Naive B cell (primary cell): ENCODE measurements around the gene PTDSS2. TPM values are rescaled to one million over a fixed set of nuclear protein-coding genes. Genes with fewer than 3 reads are reported as not detected.

Experiments
- ATAC-seq, 2 donors: fragments of 150-1000 bp; cut with Tn5 transposase; 2 replicates each; pipeline ENCODE4 v1.10.0; 2021; ENCODE audit warnings: low read depth in 2 of 2, mild to moderate bottlenecking in 2 of 2, moderate library complexity in 2 of 2
- DNase-seq: peaks from one replicate; pipeline ENCODE4 v3.0.0; 2022
- H3K27ac Mint-ChIP-seq, 6 donors: one replicate each; pipeline ENCODE4 v1.8.0; 2020 to 2022; ENCODE audit warnings: mild to moderate bottlenecking in 6 of 6, mixed read lengths in 6 of 6, moderate library complexity in 5 of 6, inconsistent platforms in 2 of 6
- H3K27me3 Mint-ChIP-seq, 3 donors: one replicate each; pipeline ENCODE4 v1.8.0; 2021 to 2022; ENCODE audit warnings: mixed read lengths in 3 of 3, mild to moderate bottlenecking in 1 of 3
- H3K36me3 Mint-ChIP-seq, 2 donors: one replicate each; pipeline ENCODE4 v1.8.0; 2020 to 2022; ENCODE audit warnings: mixed read lengths in 2 of 2, inconsistent platforms in 1 of 2, mild to moderate bottlenecking in 1 of 2
- H3K4me1 Mint-ChIP-seq, 3 donors: one replicate each; pipeline ENCODE4 v1.8.0; 2020 to 2022; ENCODE audit warnings: mixed read lengths in 3 of 3, inconsistent platforms in 1 of 3, mild to moderate bottlenecking in 1 of 3, moderate library complexity in 1 of 3
- H3K4me3 Mint-ChIP-seq, 8 donors: one replicate each; pipeline ENCODE4 v1.8.0; 2020 to 2022; ENCODE audit warnings: mild to moderate bottlenecking in 8 of 8, mixed read lengths in 8 of 8, moderate library complexity in 8 of 8, inconsistent platforms in 2 of 8
- H3K9me3 Mint-ChIP-seq, 7 donors: one replicate each; pipeline ENCODE4 v1.8.0; 2020 to 2022; ENCODE audit warnings: mixed read lengths in 7 of 7, mild to moderate bottlenecking in 5 of 7, inconsistent platforms in 2 of 7, moderate library complexity in 1 of 7
- polyA plus RNA-seq, 6 donors: library from polyadenylated mRNA; unstranded; fragments of 300-500 nt; fragmentation: Illumina TruSeq; gene quantifications; one replicate each; pipeline ENCODE4 v1.2.3, GENCODE V29; 2021; ENCODE audit warnings: low read depth in 6 of 6

PTDSS2 gene
- polyA plus RNA-seq, 6 donors from 2014 or later, result 5.5 to 12.3 (median 10.3) TPM

- DNase-seq, result no peak
- Mint-ChIP-seq H3K9me3 (no peaks in the 10 kb centered on the region), H3K27me3 (no peaks in the 10 kb centered on the region), H3K36me3 (peaks cover 8% of the 10 kb centered on the region in 2 donors), H3K4me3 (peak overlapping the region in 1 of 8 donors; percentile 22), H3K4me1 (peaks cover 7 to 12% (median 9%) of the 10 kb centered on the region in 3 donors), H3K27ac (peak overlapping the region in 2 of 6 donors; percentile 23 to 36)
- no peak for ATAC-seq
These were observed 42.5 kb downstream of the PTDSS2 start for GRCh38 chr11:492427-493226.

DNA sequence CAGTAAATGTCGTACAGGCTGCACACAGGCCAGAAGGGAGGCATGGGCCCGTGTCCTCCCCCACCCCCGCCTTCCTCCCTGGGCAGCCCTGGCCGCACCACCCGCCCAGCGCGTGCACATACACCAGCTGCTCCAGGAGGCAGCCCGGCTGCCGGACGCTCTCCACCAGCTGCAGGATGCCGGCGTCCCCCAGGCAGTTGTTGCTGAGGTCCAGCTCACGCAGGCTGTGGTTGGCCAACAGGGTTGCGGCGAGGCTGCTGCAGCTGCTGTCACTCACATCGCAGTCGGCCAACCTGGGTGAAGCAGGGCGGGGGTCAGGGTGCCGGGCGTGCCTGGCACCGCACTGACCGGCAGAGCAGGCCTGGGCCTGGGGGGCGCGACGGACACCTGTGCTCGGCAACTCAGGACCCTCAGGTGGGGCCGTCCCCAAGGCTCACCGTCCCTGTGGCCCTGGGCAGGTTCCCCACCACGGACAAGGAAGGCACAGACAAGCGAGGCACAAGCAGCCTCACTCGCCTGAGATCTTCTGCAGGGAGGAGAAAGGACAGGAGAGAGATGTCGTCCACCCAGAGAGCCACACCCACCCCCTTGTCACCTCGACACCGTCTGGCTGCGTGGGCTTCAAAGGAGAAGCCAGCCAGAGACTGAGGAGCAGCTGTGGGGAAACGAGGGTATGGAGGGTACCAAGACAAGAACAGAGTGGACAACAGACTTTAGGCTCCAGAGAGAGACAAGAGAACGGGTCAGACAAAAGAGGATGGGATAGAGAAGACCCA lies 44.9 kb downstream of the PTDSS2 start:
- ATAC-seq (no peak), DNase-seq (no peak)
- Mint-ChIP-seq H3K27ac (peak overlapping the region in 2 of 6 donors; percentile 13 to 80), H3K9me3 (no peaks in the 10 kb centered on the region), H3K36me3 (peaks cover 9 to 18% of the 10 kb centered on the region in 2 donors), H3K4me1 (peaks cover 7 to 10% (median 9%) of the 10 kb centered on the region in 3 donors), H3K27me3 (no peaks in the 10 kb centered on the region), H3K4me3 (no peak overlapping the region)

DNA sequence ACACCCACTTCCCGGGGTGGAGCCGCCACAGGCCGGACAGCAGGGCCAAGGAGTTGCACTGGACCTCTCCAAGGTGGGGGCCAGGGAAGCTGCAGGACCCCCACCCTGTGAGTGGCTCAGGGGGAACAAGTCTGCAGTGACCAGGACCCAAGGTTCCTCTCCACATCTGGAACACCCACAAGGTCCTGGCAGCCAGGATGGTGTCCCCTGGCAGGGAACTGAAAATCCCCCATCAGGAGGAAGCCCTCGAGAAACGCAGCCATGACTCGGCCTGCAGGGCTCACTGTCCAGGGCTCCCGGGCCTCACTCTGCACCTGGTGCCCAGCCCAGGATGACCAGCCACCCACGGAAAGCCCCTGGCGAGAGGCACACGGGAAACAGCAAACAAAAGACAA lies 45.5 kb downstream of the PTDSS2 start:
- DNase-seq (no peak), ATAC-seq (no peak)
- Mint-ChIP-seq H3K9me3 (no peaks in the 10 kb centered on the region), H3K4me1 (peaks cover 7 to 10% (median 9%) of the 10 kb centered on the region in 3 donors), H3K27me3 (no peaks in the 10 kb centered on the region), H3K36me3 (peaks cover 9 to 18% of the 10 kb centered on the region in 2 donors), H3K27ac (peak overlapping the region in 1 of 6 donors; percentile 80), H3K4me3 (no peak overlapping the region)

DNA sequence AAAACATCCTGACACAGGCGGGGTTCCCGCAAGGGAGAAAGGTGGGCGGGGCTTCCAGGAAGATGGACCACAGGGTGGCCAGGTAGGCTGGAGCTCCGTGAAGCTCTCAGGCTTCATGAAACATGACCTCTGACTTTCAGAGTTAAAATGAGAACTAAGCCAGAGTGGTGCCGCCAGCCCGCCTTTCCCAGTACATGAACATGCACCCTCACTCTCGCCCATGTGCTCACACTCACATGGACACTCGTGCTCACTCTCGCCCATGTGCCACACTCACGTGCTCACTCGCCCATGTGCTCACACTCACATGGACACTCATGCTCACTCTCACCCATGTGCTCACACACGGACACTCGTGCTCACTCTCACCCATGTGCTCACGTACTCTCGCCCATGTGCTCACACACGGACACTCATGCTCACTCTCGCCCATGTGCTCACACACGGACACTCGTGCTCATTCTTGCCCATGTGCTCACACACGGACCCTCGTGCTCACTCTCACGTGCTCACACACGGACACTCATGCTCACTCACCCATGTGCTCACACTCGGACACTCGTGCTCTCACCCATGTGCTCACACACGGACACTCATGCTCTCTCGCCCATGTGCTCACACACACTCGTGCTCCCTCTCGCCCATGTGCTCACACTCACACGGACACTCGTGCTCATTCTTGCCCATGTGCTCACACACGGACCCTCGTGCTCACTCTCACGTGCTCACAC lies 46.9 kb downstream of the PTDSS2 start:
- Mint-ChIP-seq H3K4me3 (peak overlapping the region in 1 of 8 donors; percentile 42), H3K27me3 (no peaks in the 10 kb centered on the region), H3K4me1 (peaks cover 9 to 20% (median 13%) of the 10 kb centered on the region in 3 donors), H3K27ac (peak overlapping the region in 1 of 6 donors; percentile 82), H3K9me3 (no peaks in the 10 kb centered on the region), H3K36me3 (peaks cover 9 to 18% of the 10 kb centered on the region in 2 donors)
- no peak for ATAC-seq
- DNase-seq, result no peak

DNA sequence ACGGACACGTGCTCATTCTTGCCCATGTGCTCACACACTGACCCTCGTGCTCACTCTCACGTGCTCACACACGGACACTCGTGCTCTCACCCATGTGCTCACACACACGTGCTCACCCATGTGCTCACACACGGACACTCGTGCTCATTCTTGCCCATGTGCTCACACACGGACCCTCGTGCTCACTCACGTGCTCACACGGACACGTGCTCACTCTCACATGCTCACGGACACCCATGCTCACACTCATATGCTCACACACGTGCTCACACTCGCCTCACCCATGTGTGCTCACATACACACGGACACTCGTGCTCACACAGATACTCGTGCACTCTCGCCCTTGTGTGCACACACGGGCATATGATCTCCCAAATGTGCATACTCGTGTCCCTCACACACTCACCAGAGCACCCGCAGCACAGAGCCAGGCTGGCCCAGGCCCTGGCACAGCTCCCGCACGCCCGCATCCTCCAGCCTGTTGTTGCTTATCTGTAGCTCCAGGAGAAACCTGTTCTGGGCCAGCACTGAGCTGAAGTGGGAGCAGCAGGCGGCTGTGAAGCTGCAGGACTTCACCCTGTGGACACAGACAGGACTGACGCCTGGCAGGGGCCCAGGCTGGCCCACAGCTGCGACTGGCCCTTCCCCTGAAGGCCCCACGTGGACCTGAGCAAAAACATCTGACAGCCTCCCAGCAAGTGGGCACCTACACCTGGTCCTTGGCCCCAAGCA lies 47.7 kb downstream of the PTDSS2 start:
- no peaks in the 10 kb centered on the region for H3K9me3 Mint-ChIP-seq
- peaks cover 9 to 18% of the 10 kb centered on the region in 2 donors for H3K36me3 Mint-ChIP-seq
- DNase-seq (no peak), ATAC-seq (no peak)
- no peaks in the 10 kb centered on the region for H3K27me3 Mint-ChIP-seq
- no peak overlapping the region for H3K4me3 Mint-ChIP-seq
- peaks cover 9 to 20% (median 13%) of the 10 kb centered on the region in 3 donors for H3K4me1 Mint-ChIP-seq
- peak overlapping the region in 2 of 6 donors; percentile 49 to 82 for H3K27ac Mint-ChIP-seq

DNA sequence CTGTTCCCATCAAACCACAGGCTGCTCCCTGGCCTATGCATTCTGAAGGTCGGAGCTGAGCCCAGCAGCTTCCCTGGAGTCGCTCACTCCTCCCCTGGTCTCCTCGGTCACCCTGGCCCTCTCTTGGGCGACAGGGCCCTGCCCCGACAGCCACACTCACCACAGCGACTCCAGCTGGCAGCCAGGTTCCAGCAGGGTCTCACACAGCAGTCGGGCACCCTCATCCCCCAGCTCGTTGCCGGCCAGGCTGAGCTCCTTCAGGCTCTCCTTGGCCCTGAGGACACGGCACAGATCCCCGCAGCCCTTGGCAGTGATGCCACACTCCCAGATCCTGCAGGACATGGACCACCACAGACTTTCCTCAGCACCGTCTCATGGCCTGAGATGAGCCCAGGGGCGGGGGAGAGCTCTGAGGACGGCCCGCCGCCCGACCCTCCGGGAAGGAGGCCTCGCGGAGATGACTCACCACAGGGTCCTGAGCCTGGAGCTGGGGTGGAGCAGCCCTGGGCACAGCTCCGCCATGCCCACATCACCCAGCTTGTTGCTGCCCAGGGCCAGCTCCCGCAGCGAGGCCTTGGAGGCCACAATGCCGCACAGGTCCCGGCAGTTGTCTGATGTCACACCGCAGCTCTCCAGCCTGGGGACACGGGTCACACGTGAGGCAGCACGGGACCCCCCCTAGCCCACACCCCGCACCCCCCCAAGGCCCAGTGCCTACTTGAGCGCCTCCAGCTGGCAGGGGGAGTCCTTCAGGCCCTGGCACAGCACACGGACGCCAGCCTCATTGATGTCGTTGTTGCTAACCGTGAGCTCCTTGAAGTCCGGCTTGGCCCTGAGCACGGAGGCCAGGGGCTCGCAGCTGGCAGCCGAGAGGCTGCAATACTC lies 48.5 kb downstream of the PTDSS2 start:
- H3K27ac Mint-ChIP-seq, result peak overlapping the region in 3 of 6 donors; percentile 4 to 79 (median 49)
- H3K27me3 Mint-ChIP-seq, result no peaks in the 10 kb centered on the region
- H3K4me1 Mint-ChIP-seq, result peaks cover 9 to 20% (median 16%) of the 10 kb centered on the region in 3 donors
- H3K36me3 Mint-ChIP-seq, result peaks cover 9 to 18% of the 10 kb centered on the region in 2 donors
- peak overlapping the region in 1 of 8 donors; percentile 42 for H3K4me3 Mint-ChIP-seq
- no peaks in the 10 kb centered on the region for H3K9me3 Mint-ChIP-seq
- DNase-seq (no peak), ATAC-seq (no peak)

DNA sequence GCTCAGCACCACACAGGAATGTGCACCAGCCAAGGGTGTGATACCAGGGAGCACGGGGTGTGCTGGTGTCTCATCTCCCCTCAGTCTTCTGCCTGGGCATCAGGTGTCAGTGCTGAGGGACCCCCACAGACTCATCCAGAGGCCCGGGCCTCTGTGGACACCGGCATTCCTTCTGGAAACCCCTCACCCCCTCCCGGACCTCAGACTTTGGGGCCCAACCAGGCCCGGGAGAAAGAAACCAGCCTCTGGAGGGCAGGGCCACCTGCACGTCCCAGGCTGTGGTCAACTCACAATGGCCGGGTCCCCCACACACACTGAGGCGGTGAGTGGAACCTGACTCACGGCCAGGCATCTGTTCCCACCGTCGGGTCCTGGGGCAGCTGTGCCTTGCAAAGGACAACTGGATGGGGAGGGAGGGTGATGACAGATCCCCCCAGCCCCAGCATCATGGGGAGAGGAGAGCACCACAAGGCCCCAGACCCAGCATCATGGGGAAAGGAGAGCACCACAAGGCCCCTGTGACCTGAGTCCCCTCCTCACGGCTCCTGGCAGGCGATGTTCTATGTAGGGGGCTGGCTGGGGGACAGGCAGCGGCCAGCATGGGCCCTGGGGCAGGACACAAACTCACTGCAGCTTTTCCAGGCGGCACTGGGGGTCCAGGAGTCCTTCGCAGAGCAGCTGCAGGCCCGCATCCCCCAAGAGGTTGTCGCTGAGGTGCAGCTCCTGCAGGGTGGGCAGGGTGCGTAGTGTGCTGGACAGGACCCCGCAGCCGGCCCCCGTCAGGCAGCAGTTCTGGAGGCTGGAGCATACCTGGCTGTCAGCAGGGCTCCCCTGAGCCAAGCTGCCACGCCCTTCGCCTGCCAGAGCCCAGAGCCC lies 49.4 kb downstream of the PTDSS2 start:
- Mint-ChIP-seq H3K9me3 (no peaks in the 10 kb centered on the region), H3K36me3 (peaks cover 9 to 18% of the 10 kb centered on the region in 2 donors), H3K27me3 (peaks cover 0 to 1% (median 0%) of the 10 kb centered on the region in 3 donors), H3K27ac (no peak overlapping the region), H3K4me3 (no peak overlapping the region), H3K4me1 (peaks cover 9 to 21% (median 16%) of the 10 kb centered on the region in 3 donors)
- no peak for DNase-seq
- no peak for ATAC-seq

DNA sequence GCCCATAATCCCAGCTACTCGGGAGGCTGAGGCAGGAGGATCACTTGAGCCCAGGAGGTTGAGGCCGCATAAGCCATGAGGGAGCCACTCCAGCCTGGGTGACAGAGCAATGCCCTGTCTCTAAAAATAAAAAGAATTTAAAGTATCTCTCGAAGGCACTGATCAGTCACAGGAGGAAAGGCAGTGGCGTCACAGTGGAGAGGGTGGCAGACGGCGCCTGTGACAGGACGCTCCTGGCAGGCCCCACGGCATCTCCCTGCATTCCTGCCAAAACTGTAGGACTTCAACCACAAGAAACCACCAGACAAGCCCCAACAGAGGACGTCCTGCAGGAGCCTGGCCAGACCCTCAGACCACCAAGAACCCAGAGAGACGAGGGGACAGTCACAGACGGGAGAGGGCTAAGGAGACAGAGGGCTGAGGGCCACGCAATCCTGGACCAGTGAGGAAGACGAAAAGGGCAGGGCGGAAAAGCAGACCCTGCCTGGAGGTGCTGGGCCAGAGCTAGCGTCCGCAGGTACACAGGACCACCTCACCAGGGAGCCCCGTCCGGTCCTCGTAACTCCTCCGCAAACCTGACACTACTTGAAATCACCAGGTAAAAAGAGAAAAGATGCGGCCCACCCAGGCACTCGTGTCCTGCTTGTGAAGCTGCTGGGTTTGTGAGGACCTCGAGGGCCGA lies 51.1 kb downstream of the PTDSS2 start:
- H3K4me1 Mint-ChIP-seq, result peaks cover 5 to 30% (median 30%) of the 10 kb centered on the region in 3 donors
- peak overlapping the region in 2 of 8 donors; percentile 54 for H3K4me3 Mint-ChIP-seq
- H3K36me3 Mint-ChIP-seq, result peaks cover 9 to 18% of the 10 kb centered on the region in 2 donors
- peaks cover 0 to 7% (median 0%) of the 10 kb centered on the region in 3 donors for H3K27me3 Mint-ChIP-seq
- peak overlapping the region in 2 of 6 donors; percentile 23 to 26 for H3K27ac Mint-ChIP-seq
- no peak for DNase-seq
- no peak for ATAC-seq
- H3K9me3 Mint-ChIP-seq, result no peaks in the 10 kb centered on the region

GRCh38 chr11:501683-502287 lies 51.7 kb downstream of the PTDSS2 start:
- Mint-ChIP-seq H3K9me3 (no peaks in the 10 kb centered on the region), H3K4me1 (peaks cover 5 to 36% (median 31%) of the 10 kb centered on the region in 3 donors), H3K36me3 (peaks cover 9 to 18% of the 10 kb centered on the region in 2 donors), H3K27ac (no peak overlapping the region), H3K4me3 (no peak overlapping the region), H3K27me3 (peaks cover 0 to 7% (median 0%) of the 10 kb centered on the region in 3 donors)
- ATAC-seq, result no peak
- DNase-seq, result no peak

DNA sequence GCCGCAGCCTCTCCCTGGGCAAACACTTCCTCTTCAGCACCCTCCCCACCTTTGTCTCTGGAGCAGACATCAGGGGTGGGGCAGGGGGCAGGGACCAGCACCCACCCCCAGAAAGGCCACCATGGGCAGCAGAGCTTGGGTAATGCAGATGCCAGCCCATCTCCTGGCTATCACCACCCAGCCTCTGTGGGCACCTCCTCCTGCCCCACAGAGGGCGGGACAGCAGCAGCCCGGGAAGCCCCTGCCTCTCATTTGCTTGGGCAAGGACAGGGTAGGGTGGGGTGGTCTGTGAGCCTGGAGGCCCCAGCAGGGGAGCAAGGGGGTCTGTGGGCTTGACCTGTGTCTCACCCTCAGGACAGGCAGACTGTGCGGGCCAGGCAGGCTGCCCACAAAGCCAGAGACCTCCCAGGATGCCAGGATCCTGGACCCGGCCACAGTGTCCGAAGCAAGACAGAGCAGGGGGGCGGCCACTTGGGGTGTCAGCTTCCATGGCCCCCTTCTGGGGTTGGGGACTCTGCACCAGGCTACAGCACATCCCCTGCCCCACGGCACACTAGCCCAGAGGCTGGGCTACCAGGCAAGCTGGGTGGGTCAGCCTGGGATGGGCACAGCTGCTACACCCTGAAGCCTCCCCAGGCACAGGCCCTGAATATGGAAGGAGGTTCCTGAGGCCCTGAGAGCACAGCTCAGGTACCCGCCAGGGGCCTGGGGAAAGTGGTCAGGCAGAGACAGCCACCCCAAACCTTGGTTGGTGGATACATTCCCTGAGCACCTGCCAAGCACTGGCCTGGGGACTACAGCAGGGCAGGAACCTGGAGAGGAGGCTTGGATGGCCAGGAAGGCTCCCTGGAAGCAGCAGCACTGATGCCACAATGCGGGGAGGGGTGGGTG lies 52.5 kb downstream of the PTDSS2 start:
- Mint-ChIP-seq H3K4me3 (peak overlapping the region in 1 of 8 donors; percentile 29), H3K27ac (peak overlapping the region in 1 of 6 donors; percentile 26), H3K9me3 (no peaks in the 10 kb centered on the region), H3K4me1 (peaks cover 1 to 33% (median 25%) of the 10 kb centered on the region in 3 donors), H3K36me3 (peaks cover 2 to 11% of the 10 kb centered on the region in 2 donors), H3K27me3 (peaks cover 0 to 7% (median 0%) of the 10 kb centered on the region in 3 donors)
- no peak for ATAC-seq
- no peak for DNase-seq
